HG03159 (cell line): ENCODE results near the gene PRRC2A.
A peak's percentile ranks its signal among the peaks of the same experiment; 100 is the strongest.

Experiments
- ATAC-seq: cut with Tn5 transposase; IDR thresholded peaks from one replicate; pipeline ENCODE4 v1.9.1; 2021; ENCODE audit warnings: mild to moderate bottlenecking, moderate library complexity; ENCODE audit not compliant: unreplicated experiment

Gene PRRC2A

GRCh38 chr6:31620586-31621319 lies at the start of gene PRRC2A:
PRRC2A (plus strand) TSS chr6:31620715; CDS start chr6:31622790, 2,075 bp downstream.
- ATAC-seq: peak; percentile 48

- ATAC-seq: peak; percentile 37
Measured at GRCh38 chr6:31572041-31572911, 48.2 kb upstream of the PRRC2A start, which contains the start of gene LTA. LTA (plus strand) TSS chr6:31572289; CDS start chr6:31572743, 454 bp downstream.

GRCh38 chr6:31573239-31574105 lies 47.0 kb upstream of the PRRC2A start:
- ATAC-seq: no peak

DNA sequence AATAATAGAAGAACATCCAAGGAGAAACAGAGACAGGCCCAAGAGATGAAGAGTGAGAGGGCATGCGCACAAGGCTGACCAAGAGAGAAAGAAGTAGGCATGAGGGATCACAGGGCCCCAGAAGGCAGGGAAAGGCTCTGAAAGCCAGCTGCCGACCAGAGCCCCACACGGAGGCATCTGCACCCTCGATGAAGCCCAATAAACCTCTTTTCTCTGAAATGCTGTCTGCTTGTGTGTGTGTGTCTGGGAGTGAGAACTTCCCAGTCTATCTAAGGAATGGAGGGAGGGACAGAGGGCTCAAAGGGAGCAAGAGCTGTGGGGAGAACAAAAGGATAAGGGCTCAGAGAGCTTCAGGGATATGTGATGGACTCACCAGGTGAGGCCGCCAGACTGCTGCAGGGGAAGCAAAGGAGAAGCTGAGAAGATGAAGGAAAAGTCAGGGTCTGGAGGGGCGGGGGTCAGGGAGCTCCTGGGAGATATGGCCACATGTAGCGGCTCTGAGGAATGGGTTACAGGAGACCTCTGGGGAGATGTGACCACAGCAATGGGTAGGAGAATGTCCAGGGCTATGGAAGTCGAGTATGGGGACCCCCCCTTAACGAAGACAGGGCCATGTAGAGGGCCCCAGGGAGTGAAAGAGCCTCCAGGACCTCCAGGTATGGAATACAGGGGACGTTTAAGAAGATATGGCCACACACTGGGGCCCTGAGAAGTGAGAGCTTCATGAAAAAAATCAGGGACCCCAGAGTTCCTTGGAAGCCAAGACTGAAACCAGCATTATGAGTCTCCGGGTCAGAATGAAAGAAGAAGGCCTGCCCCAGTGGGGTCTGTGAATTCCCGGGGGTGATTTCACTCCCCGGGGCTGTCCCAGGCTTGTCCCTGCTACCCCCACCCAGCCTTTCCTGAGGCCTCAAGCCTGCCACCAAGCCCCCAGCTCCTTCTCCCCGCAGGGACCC lies 46.1 kb upstream of the PRRC2A start:
- ATAC-seq: no peak

GRCh38 chr6:31575335-31575901 lies 45.1 kb upstream of the PRRC2A start, which contains the start of gene TNF:
TNF (plus strand) TSS chr6:31575565; CDS start chr6:31575742, 177 bp downstream.
- ATAC-seq: no peak

- ATAC-seq: no peak
Measured at GRCh38 chr6:31575952-31576685, 44.4 kb upstream of the PRRC2A start.

DNA sequence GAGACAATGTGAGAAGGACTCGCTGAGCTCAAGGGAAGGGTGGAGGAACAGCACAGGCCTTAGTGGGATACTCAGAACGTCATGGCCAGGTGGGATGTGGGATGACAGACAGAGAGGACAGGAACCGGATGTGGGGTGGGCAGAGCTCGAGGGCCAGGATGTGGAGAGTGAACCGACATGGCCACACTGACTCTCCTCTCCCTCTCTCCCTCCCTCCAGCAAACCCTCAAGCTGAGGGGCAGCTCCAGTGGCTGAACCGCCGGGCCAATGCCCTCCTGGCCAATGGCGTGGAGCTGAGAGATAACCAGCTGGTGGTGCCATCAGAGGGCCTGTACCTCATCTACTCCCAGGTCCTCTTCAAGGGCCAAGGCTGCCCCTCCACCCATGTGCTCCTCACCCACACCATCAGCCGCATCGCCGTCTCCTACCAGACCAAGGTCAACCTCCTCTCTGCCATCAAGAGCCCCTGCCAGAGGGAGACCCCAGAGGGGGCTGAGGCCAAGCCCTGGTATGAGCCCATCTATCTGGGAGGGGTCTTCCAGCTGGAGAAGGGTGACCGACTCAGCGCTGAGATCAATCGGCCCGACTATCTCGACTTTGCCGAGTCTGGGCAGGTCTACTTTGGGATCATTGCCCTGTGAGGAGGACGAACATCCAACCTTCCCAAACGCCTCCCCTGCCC lies 43.5 kb upstream of the PRRC2A start:
- ATAC-seq: no peak

DNA sequence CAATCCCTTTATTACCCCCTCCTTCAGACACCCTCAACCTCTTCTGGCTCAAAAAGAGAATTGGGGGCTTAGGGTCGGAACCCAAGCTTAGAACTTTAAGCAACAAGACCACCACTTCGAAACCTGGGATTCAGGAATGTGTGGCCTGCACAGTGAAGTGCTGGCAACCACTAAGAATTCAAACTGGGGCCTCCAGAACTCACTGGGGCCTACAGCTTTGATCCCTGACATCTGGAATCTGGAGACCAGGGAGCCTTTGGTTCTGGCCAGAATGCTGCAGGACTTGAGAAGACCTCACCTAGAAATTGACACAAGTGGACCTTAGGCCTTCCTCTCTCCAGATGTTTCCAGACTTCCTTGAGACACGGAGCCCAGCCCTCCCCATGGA lies 42.9 kb upstream of the PRRC2A start:
- no peak for ATAC-seq

DNA sequence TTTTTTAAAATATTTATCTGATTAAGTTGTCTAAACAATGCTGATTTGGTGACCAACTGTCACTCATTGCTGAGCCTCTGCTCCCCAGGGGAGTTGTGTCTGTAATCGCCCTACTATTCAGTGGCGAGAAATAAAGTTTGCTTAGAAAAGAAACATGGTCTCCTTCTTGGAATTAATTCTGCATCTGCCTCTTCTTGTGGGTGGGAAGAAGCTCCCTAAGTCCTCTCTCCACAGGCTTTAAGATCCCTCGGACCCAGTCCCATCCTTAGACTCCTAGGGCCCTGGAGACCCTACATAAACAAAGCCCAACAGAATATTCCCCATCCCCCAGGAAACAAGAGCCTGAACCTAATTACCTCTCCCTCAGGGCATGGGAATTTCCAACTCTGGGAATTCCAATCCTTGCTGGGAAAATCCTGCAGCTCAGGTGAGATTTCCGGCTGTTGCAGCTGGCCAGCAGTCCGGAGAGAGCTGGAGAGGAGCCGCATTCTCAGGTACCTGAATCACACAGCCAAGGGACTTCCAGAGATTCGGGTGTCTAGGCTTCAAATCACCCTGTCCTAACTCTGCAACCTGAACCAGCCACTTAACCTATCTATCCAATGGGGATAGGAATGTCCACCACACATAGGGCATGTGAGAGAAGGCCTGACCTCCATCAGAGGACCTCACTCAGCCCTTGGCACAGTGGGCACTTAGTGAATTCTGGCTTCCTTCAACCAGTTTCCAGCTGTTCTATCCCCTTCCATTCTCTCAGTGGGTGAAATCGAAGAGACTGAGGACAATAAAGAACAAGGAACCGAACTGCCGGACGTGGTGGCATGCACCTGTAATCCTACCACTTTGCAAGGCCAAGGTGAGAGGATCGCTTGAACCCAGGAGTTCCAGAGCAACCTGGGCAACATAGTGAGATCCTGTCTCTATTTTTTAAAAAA lies 42.1 kb upstream of the PRRC2A start:
- no peak for ATAC-seq

DNA sequence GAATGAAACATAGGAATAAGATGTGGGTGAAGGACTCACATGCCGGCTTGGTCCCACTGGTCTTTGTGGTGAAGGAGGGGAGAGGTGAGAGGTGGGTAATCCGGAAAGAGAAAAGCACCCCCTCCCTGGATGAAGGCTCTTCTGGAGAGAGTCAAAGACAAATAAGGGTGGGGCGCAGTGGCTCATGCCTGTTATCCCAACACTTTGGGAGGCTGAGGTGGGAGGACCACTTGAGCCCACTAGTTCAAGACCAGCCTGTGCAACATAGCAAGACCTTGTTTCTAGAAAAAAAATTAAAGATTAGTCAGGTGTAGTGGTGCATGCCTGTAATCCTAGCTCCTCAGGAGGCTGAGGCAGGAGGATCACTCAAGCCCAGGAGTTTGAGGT lies 41.4 kb upstream of the PRRC2A start:
- ATAC-seq: no peak

DNA sequence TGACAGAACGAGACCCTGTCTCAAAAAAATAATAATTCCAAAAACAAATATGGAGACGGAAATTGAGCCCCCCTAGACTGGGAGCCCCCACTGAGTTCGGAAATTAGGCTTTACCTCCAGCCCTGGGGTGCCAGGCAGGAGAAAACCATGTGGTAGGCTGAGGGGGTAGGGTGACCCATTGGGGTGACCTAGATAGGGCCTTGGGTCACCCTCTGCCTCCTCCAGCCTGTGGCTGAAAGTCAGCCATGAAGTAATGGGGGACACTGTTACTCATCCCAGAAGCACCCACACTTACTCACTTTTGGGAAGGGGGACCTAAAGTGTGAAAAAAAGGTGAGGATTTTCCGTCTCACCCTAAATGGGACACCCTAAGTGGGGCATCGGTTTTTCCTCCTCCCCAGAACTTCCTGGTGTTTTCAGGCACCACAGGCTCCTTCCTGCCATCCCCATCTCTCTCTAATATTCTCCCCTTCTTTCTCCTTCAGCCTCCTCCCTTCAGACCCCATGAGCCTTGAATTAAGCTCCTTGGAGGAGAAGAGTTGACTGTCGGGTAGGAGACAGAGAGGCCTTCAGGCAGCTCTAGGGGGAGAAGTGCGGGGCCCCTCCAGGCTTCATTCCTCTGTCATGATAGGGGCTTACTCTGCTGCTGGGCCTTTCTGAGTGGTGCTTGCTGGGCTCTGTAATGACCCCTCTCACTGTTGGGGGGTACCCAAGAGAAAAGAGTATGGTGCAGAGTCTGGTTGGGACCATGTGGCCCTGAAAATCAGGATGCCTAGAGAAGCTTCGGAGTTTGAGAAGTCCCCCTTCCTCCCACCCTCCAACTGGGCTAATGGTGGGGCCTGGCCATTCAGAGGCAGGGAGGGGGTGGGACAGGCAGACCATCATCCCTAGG lies 40.7 kb upstream of the PRRC2A start:
- ATAC-seq: no peak

DNA sequence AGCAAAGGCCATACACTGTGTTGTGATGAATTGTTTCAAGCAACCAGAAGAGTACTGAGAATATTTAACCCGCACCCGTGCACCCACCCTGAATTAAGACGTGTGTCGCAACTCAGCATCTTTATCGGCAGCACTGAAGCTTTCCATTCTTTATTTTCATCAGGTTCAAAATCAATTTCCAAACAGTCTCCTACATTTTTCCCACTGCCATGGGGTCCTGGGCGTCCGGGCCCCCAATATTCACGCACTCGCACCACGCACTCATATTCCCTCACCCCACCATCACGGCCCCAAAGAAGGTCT lies 40.1 kb upstream of the PRRC2A start:
- ATAC-seq: no peak

- ATAC-seq: peak; percentile 53
Measured at GRCh38 chr6:31580807-31581433, 39.6 kb upstream of the PRRC2A start.

GRCh38 chr6:31581434-31582229 lies 38.9 kb upstream of the PRRC2A start:
- no peak for ATAC-seq

- no peak for ATAC-seq
Measured at GRCh38 chr6:31582230-31582643, 38.3 kb upstream of the PRRC2A start, which contains the start of gene LTB. LTB (minus strand) TSS chr6:31582424; CDS start chr6:31582417, 7 bp downstream.
